ENCODE measurements around the gene NSMCE1.

GRCh38 chr16:27219161-27219560, 49.4 kb downstream of the NSMCE1 start:
- no peak for TF ChIP-seq CTCF (IDR thresholded peaks at IDR 0.05; ENCODE audit: low read length)
- no peak for TF ChIP-seq EZH2 (IDR thresholded peaks at IDR 0.05; ENCODE audit: borderline replicate concordance, low read length)

Data from OCI-LY1 (cell line).